Right lobe of liver (tissue), 4 donors: ENCODE results near the gene WDFY4.

ENCODE experiments used
- CTCF ChIP-seq, 4 donors: fragments of 200-600 bp in 3 of 4; fragments of 450-650 bp in 1 of 4; IDR thresholded peaks; one replicate each; pipeline versions ENCODE4 v1.5.1 to v1.8.0; 2016 to 2022; ENCODE audit warnings: antibody characterized with exemption in 4 of 4, mild to moderate bottlenecking in 2 of 4
- POLR2A ChIP-seq: fragments of 450-650 bp; IDR thresholded peaks from one replicate; pipeline ENCODE4 v1.6.1; 2017; ENCODE audit warnings: antibody characterized with exemption, mild to moderate bottlenecking
- donor health status: DM: no; HTN: no; CAD: no.
- donor health status: DM: no; HTN: no; CAD: no.
- donor health status: DM: no; HTN: yes; CAD: no.

- TF ChIP-seq CTCF (IDR thresholded peaks at IDR 0.05) (no peak), POLR2A (no peak)
These were observed 61.1 kb downstream of the WDFY4 start for GRCh38 chr10:48745662-48746245.
